ENCODE measurements around the gene ARL8A.
"Not testable (repeated sequence)": the region's sequence is repeated elsewhere in the genome, so short reads cannot be mapped to it uniquely, and the experiment has no call there.

ARL8A gene

GRCh38 chr1:202150602-202151001, 6.1 kb upstream of the ARL8A start:
- no peak overlapping the region for H3K4me3 ChIP-seq (replicated peaks in 1 of 2; ENCODE audit: low read depth in 2 of 2, low read length in 2 of 2)
- TF ChIP-seq, protein P1, sequence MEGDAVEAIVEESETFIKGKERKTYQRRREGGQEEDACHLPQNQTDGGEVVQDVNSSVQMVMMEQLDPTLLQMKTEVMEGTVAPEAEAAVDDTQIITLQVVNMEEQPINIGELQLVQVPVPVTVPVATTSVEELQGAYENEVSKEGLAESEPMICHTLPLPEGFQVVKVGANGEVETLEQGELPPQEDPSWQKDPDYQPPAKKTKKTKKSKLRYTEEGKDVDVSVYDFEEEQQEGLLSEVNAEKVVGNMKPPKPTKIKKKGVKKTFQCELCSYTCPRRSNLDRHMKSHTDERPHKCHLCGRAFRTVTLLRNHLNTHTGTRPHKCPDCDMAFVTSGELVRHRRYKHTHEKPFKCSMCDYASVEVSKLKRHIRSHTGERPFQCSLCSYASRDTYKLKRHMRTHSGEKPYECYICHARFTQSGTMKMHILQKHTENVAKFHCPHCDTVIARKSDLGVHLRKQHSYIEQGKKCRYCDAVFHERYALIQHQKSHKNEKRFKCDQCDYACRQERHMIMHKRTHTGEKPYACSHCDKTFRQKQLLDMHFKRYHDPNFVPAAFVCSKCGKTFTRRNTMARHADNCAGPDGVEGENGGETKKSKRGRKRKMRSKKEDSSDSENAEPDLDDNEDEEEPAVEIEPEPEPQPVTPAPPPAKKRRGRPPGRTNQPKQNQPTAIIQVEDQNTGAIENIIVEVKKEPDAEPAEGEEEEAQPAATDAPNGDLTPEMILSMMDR (IDR thresholded peaks at IDR 0.05; ENCODE audit: low read depth, low read length), result no peak
- DNase-seq (ENCODE audit: low read depth in 2 of 2), result no peak

DNA sequence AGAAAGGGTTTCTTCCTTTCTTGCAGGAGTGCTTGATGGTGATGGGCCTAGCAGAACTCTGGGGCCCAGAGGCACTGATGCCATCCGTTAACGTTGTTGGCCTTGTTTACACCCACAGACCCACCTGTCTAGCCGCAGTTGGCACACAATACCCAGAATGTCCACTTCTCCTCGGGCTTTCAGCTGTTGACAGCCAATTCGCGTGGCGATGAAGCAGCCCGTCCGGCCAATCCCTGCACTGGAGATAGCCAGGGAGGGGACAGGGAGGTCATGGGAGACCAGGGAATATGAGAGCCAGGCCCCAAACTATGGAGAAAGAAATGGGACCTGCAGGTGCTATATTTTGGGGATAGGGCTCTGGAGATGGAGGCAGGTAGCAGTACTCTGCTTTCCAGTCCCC, 5.7 kb upstream of the ARL8A start:
- DNase-seq (ENCODE audit: low read depth in 2 of 2), result no peak
- TF ChIP-seq, protein P1 (IDR thresholded peaks at IDR 0.05; ENCODE audit: low read depth, low read length), result no peak
- H3K4me3 ChIP-seq (replicated peaks in 1 of 2; ENCODE audit: low read depth in 2 of 2, low read length in 2 of 2), result no peak overlapping the region

DNA sequence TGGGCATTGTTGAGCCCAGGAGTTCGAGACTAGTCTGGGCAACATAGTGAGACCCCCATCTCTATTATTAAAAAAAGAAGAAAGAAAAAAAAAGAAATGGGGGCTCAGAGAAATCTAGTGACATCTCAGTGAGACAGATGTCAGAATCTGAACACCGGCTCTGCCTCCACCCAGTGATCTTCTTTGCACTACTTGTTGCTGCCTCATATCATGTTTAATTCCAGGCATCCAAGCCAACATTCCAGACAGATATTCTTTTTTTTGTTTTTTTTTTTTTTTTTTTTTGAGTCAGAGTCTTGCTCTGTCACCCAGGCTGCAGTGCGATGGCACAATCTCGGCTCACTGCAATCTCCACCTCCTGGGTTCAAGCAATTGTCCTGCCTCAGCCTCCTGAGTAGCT, 5.0 kb upstream of the ARL8A start:
- DNase-seq (ENCODE audit: low read depth in 2 of 2), result peak in 1 of 2 donors; percentile 42
- H3K4me3 ChIP-seq (replicated peaks in 1 of 2; ENCODE audit: low read depth in 2 of 2, low read length in 2 of 2), result no peak overlapping the region
- TF ChIP-seq, protein P1 (IDR thresholded peaks at IDR 0.05; ENCODE audit: low read depth, low read length), result no peak

GRCh38 chr1:202148391-202148790, 3.9 kb upstream of the ARL8A start:
- no peak for DNase-seq (ENCODE audit: low read depth in 2 of 2)
- no peak overlapping the region for H3K4me3 ChIP-seq (replicated peaks in 1 of 2; ENCODE audit: low read depth in 2 of 2, low read length in 2 of 2)
- TF ChIP-seq, protein P1 (IDR thresholded peaks at IDR 0.05; ENCODE audit: low read depth, low read length), result no peak

DNA sequence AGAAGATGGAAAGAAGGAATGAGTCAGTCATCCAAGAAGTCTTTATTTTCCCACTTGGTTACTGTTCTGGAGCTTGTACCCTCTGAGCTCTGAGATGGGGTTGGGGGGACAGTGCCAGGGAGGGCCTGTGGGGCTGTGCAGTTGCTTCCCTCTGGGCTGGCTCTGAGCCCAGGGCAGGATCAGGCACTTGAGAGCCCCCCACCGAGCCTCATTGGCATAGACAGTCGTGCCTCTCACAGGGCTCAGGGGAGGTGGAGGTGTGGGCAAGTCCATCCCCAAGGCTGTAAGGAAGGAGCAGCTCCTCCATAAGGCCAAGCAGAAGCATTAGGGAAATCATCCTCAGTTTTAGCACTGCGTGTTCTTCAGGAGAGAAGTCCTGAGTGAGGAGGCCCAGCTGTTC, 2.5 kb upstream of the ARL8A start:
- no peak for DNase-seq (ENCODE audit: low read depth in 2 of 2)
- H3K4me3 ChIP-seq (replicated peaks in 1 of 2; ENCODE audit: low read depth in 2 of 2, low read length in 2 of 2), result no peak overlapping the region
- TF ChIP-seq, protein P1 (IDR thresholded peaks at IDR 0.05; ENCODE audit: low read depth, low read length), result no peak

- TF ChIP-seq, protein P1 (IDR thresholded peaks at IDR 0.05; ENCODE audit: low read depth, low read length), result no peak
- no peak for DNase-seq (ENCODE audit: low read depth in 2 of 2)
- H3K4me3 ChIP-seq (replicated peaks in 1 of 2; ENCODE audit: low read depth in 2 of 2, low read length in 2 of 2), result no peak overlapping the region
Measured at GRCh38 chr1:202146279-202146678, 1.7 kb upstream of the ARL8A start.

GRCh38 chr1:202145744-202146140, 1.2 kb upstream of the ARL8A start:
- not testable (repeated sequence) for H3K4me3 ChIP-seq (replicated peaks in 1 of 2; ENCODE audit: low read depth in 2 of 2, low read length in 2 of 2); DNase-seq (ENCODE audit: low read depth in 2 of 2)

All from cardiac fibroblast (primary cell).